Activated T-cell treated with anti-CD3 and anti-CD28 coated beads for 1 hour (primary cell): ENCODE data around the gene LMF1.

ENCODE experiments used
- DNase-seq: peaks from one replicate; pipeline ENCODE4 v3.0.0-alpha.2; 2020; ENCODE audit warnings: low read depth

LMF1 gene

GRCh38 chr16:970766-971581, at the start of gene LMF1:
Gene LMF1 (minus strand): TSS chr16:970984. CDS start chr16:970980, 4 bp downstream.
- peak; percentile 99 for DNase-seq

GRCh38 chr16:1020091-1020399, 49.3 kb upstream of the LMF1 start:
- DNase-seq = no peak

- no peak for DNase-seq
Observed at GRCh38 chr16:1019231-1020090, 48.7 kb upstream of the LMF1 start.

- no peak for DNase-seq
Observed at GRCh38 chr16:1018447-1019198, 47.8 kb upstream of the LMF1 start.

GRCh38 chr16:1014771-1015495, 44.1 kb upstream of the LMF1 start:
- no peak for DNase-seq

- DNase-seq = no peak
Observed at GRCh38 chr16:1014221-1014620, 43.4 kb upstream of the LMF1 start.

GRCh38 chr16:1013593-1013900, 42.8 kb upstream of the LMF1 start:
- no peak for DNase-seq

GRCh38 chr16:1012722-1013592, 42.2 kb upstream of the LMF1 start:
- no peak for DNase-seq

- DNase-seq = no peak
Observed at GRCh38 chr16:1012135-1012534, 41.4 kb upstream of the LMF1 start.

GRCh38 chr16:1011316-1012082, 40.7 kb upstream of the LMF1 start:
- no peak for DNase-seq

- no peak for DNase-seq
Observed at GRCh38 chr16:1010815-1011214, 40.0 kb upstream of the LMF1 start.

GRCh38 chr16:1010251-1010650, 39.5 kb upstream of the LMF1 start:
- DNase-seq = no peak

GRCh38 chr16:1009358-1010150, 38.8 kb upstream of the LMF1 start:
- DNase-seq = no peak

- no peak for DNase-seq
Observed at GRCh38 chr16:1008085-1008484, 37.3 kb upstream of the LMF1 start.

GRCh38 chr16:1007284-1007850, 36.6 kb upstream of the LMF1 start:
- no peak for DNase-seq

- no peak for DNase-seq
Observed at GRCh38 chr16:1006781-1007180, 36.0 kb upstream of the LMF1 start.

- DNase-seq = no peak
Observed at GRCh38 chr16:1005286-1005685, 34.5 kb upstream of the LMF1 start.

- DNase-seq = no peak
Observed at GRCh38 chr16:1003391-1004347, 32.9 kb upstream of the LMF1 start.
